HT-29 (cell line): Measurements from ENCODE around the gene STEAP4. TPM values are rescaled to one million over a fixed set of nuclear protein-coding genes. Genes with fewer than 3 reads are reported as not detected.
"Not testable (repeated sequence)": the region's sequence is repeated elsewhere in the genome, so short reads cannot be mapped to it uniquely, and the experiment has no call there.

Experiments used
- DNase-seq: peaks from one replicate; pipeline ENCODE4 v3.0.0-alpha.2; 2015; ENCODE audit warnings: low spot score
- total RNA-seq: library from RNA; depleted of rRNA; stranded (reverse); fragments of >200 nt; shearing (Covaris generic); gene quantifications from 2 replicates; pipeline ENCODE4 v1.2.3, GENCODE V29; 2014

The STEAP4 gene
- total RNA-seq, 1 experiment from 2014 or later, result 4.2 TPM

DNA sequence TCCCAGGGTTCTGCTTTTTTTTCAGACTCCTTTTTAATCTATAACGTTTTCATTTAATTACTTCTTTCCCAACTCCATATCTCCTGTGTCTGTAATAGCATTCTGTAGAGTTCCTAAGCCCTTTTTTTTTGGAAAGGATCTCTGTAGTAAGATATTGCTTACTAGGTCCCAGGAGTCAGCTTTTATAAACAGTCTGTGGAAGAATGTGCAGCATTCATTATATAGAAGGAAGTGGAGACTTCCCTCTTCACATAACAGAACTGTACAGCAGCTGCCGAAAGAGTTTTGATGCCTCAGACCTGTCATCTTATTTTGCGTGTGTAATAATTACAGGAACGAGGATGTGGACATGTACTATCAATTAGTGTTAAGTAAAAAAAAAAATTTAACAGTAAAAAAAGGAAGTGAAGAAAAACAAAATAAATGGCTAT, 7.4 kb upstream of the STEAP4 start:
- DNase-seq, result no peak

DNA sequence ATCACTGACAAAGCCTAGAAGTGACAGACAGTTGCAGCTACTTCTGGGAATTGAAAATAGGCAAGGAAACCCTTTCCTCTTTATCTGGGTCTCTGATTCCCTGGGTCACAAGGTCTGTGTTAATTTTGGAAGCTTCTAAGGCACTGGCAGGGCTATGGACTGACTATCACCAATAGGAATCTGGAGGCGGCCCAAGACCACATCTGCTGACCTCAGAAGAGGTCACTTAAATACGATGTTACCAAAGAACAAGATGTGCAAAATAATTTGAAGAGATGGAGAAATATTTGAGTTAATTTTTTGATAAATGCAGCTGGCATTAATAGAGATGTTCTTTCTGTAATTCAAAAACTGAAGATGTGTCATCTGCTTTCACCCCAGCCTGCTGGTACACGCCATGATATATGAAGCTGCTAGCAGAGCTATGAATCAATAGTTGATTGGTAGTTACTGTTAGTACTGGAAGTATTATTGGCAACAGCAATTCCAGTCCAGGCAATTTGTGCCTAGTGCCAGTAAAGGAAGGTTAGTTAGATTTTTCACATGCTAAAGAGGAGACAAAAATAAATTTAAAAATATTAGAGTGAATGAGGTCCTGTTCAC, 5.5 kb upstream of the STEAP4 start:
- DNase-seq, result no peak

DNA sequence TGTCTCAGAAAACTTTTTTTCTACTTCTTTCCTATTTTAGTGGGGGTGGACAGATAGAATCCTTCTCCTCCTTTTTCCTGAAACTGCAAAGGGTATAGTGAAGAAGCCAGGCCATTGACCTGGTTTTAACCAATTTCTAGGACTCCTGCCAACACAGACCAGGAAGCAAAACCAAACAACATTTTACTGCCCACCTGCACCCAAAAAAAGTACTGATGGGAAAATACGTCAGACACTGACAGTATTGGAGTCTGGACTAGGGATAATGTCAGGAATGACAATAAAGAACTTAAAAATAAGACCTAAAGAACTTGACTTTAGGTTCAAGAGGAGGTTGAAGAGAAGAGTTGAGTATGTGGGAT, 5.0 kb upstream of the STEAP4 start:
- peak; percentile 35 for DNase-seq

DNA sequence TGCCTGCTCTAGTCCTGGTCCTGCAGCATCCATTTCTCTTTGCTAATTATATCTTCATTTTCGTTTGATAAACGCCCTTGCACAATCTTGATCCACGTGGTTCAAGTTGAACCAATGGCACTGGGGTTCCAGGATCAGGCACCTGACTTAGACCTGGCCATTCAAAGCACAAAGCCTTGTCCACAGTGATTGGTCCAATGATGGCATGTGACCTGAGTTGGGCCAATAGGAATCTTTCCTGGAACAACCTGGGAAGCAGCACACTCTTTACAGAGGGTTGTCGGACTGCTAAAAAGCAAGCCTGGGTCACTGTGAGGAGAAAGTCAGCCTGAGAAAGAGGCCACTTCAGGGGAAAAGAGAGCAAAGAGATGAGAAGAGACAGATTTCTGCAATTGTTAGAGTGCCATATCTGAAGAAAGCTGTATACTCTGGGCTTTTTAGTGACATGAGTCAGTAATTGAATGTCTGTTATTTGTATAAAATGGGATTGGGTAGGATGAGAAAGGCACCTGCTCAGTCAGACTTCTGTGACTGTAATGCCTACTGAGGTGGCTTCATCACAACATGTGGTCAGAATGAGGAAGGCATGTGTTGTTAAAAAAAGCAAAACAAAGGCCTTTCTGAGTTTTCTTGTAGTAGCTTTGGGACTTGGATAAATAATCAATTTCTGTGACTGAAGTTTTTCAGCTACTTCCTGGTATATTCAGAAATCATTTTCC, 4.4 kb upstream of the STEAP4 start:
- peak; percentile 35 for DNase-seq

DNA sequence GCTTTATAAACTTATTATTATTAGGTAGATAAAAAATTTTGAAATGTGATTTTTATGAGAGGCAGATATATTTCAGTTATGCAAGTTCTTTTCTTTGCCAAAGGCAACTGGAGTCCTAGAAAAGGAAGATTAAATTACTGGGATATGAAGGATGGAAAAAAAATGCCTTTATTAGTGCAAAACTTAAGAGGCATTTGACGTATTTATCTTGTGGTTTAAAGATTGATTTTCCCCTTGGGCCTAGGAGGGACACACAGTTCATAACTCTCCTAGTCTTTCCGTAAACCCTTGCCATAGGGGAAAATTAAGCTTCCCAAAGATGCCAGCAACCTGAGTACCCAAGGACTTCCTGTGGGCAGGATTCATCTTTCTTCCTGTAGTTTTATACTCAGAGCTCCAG, 3.1 kb upstream of the STEAP4 start:
- DNase-seq, result no peak

DNA sequence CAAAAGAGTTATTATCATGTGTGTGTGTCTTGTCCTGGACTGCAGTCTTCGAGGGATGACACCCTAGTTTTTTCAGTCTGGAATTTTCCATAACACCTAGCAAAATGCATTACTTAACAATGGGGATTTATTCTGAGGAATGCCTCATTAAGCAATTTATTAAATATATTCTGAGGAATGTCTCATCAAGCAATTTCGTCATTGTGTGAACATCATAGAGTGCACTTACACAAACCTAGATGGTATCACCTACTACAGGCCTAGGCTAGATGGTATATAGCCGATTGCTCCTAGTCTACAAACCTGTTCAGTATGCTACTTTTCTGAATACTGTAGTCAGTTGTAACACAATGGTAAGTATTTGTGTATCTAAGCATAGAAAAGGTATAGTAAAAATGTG, 1.1 kb upstream of the STEAP4 start:
- DNase-seq, result no peak

DNA sequence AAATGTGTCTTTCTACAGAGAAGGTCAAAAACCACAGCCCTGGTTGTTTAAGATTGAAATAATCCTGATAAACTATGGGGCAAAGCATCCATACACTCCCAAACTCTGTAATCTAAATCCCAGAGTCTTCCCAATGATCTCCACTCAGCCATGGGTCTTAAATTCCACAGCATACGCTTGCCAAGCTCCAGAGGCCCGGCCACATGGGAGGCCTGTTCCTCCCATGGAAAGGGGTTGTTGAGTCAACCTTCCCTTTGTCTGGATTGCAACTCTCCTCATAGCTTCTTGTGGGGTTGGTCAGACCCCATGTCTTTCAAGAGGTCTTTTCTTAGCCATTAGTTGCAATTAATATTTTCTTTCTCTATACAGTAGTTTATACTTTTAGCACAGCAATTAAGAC, 718 bp upstream of the STEAP4 start:
- DNase-seq, result no peak

DNA sequence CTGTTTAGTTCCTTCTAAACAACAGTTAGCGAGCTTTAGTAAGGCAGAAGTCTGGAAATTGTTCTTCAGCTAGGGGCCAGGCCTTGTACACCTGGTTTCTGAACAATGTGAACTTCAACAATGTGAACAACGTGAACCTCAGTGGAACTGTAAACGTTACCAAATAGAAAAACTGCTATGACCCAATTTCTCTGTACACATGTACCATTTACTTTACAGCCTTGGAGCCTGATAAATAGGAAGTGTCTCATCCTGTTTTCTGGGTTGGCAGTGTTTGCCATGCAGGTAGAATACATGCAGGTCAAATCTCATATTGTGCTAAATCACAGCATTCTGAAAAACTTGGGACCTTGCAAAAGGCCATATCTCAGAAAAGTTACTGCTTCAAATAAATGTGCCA, 1.6 kb downstream of the STEAP4 start:
- DNase-seq, result no peak

DNA sequence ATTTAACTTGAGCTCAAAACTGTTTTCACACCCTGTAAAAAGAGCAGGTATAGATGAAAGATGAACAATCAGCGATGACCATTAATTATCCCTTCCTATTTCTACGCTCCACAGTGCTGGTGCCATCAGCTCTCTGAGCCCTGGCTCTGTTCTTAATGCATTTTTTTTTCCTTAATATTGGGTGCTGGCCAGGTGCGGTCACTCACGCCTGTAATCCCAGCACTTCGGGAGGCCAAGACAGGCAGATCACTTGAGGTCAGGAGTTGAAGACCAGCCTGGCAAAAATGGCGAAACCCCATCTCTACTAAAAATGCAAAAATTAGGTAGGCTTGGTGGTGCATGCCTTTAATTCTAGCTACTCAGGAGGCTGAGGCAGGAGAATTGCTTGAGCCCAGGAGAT, 4.2 kb downstream of the STEAP4 start:
- no peak for DNase-seq

DNA sequence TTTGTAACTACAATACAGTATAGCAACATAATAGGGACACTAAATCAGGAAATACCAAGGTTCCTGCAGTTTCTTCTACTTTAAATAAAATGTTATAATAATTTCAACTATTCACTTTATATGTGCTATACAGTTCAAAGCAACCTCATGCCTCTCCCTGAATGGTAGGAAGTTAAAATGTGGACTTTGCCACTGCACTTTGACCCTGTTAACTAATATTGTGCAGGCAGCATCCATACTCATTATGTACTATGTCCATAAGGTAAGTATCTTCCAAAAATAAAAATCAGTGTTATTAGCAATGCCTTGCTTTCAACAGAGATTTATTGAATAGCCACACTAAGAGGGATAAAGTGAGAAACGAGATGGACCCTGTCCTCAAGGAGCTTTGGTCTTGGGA, 4.8 kb downstream of the STEAP4 start:
- no peak for DNase-seq

DNA sequence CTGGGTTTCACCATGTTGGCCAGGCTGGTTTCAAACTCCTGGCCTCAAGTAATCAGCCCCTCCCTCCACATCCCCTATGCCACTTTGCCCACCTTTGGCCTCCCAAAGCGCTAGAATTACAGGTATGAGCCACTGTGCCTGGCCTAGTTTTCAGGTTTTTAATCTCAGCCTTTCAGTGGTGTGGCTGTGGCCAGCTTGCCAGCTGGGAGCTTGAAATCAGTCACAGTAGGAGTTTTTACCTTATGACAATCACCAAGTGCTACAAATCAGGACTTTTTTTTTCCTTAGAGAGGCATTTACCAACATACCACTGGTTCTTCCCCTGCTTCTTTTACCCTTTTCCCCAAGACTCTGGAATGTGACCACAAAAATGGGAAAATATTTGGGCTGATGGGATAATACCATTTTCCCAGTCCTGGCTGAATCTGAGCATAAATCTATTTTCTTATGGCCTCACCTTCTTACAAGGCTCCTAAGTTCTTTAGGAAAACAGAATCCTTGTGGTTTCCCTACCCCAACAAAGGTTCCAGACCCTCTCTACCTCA, 6.2 kb downstream of the STEAP4 start:
- DNase-seq, result no peak

DNA sequence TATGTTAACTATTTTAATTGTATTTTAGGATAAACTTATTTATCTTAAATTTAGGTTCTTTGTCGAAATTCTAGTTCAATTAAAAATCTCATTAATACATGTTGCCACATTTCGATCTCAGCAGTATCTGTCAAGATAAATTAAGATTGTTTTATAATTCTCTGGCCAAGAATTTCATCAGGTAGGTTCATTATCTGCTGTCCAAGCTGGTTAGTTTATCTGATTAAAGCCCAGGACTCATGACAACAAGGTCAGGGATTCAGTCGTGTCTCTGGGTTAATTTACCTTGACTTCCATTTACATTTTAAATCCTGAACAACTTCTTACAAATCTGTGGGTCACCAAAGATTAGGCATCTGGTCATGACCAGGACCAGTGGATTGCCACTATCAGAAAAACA, 7.6 kb downstream of the STEAP4 start:
- no peak for DNase-seq

DNA sequence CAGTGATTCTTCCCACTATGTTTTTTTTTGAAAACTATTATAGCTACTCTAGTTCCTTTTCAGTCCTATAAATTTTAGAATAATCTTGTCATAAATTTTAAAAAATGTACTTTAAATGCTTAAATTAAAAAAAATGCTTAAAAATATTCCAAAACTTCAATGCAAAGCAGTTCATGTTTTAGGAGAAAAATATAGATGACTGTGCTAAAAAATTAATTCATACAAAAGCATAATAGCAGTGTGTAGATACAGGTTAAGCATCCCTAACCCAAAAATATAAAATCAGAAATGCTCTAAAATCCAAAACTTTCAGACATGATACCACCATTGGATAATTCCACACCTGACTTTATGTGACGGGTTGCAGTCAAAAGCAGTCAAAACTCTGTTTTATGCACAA, 12.8 kb downstream of the STEAP4 start:
- no peak for DNase-seq

DNA sequence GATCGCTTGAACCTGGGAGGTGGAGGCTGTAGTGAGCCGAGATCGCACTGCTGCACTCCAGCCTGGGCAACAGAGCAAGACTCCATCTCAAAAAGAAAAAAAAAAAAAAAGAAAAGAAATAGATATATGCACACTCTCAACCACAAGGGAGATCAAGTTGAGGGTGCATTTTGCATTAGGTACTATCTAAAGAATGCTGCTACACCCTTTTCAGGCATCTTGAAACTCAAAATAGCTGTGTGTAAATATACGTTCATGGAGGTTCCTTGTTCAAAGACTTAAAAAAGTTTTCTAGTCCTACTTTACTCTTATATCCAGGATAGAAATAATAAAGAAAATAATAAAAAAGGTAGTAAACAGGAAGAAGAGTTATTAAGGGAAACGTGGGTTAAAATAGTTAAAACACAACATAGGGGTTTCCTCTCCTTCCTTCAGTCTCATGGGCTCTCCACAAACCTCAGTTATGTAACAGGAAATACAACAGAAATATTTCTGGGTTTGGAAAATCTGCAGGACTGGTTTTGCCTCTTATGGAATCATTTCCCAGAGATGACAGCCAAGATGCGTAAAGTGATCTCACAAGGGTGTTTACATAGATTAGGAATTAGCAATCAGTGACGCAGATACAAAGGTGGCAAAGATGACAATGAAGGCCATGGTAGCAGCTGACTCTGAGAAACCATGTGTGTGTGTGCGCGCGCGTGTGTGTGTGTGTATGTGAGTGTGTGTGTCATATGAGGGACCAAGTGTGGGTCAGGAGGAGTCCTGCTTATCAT, 15.1 kb downstream of the STEAP4 start:
- peak; percentile 97 for DNase-seq

DNA sequence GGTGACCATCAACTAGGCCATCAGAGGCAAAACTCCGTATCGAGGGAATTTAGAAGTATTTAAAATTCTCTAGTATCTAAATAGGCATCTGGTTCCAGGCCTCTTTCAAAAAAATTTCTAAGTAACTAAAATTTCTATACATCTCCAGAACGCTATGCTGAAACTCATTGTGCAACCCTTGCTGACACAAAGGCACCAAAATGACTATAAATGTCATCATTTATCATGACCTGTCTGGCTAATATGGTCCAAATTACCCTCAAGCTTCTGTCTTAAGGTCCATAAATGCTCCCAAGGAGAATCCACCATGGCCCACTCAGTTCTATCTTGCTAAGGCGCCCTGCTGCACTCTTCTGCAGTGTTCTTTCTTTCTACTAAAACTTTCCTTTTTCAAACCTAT, 16.2 kb downstream of the STEAP4 start:
- peak; percentile 28 for DNase-seq

DNA sequence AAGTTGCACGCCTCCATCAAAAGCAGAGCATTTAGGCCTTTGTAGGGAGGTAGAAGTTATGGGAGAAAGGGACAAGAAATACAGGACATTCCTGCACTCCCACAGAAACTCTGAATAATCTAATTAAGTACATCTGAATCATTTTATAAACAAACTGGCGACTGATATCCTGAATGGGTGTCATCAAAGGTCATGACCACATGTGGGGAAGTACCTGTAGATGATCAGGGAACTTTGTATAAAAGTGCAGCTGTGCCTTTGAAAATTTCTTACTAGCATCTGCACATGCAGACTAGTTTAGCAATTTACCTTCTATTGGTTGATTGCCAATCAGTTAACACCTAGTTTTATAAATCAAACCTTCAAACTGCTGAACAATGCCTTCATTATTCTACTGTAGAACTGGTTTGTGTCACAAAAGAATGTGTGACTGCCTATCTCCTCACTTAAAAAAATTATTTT, 17.1 kb downstream of the STEAP4 start:
- peak; percentile 92 for DNase-seq

DNA sequence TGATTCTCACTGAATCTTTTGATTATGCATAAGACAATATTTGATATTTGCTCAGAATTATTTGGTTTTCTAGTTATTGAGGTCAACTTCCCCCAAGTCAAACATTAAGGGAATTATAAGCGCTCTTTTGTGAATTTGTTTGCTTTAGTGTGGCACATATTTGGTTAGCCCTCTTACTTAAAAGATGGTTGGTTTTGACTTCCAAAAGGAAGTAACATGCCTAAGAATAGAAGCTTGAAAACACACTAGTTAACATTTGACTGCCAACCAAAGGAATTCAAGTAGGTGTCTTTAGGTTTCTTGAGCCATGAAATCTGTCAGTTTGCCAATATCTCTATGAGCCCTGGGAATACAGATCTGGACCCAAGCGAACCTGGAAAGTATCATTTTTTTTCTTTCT, 24.9 kb downstream of the STEAP4 start:
- peak; percentile 39 for DNase-seq

DNA sequence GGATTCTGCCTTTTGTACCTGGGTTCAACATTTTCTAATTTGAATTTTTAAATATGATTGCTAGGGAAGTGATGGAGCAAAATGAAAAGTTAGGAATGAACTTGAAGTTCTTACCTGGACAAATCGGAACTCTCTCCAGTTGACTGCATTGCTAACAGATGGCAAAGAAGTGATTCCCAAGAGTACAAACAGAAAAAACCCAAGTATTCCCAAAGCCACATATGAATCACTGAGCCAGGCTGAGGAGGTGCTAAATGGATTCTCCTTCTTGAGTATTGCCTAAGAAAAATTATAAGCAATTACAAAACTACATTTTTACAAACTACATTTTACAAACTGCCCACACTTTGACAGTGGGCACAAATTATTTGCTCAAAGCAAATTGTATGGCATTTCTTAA, 25.9 kb downstream of the STEAP4 start:
- no peak for DNase-seq

DNA sequence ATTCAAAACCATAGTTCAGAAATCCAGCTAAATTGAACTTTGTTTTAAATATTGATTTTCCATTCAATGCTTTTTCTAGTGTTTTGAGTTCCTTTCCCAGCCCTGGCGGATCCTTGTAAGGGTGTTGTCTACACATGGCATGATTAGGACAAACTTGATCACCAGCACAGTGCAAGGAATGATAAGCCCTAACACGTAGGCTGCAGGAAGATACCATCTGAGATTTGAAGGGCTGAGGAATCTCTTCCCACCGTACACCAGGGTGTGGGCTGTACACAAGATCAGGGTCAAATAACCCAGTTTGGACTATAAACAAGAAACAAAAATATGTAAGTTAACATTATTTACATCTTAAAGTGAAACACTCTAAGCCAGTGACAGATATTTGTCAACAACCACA, 27.4 kb downstream of the STEAP4 start:
- DNase-seq, result no peak

DNA sequence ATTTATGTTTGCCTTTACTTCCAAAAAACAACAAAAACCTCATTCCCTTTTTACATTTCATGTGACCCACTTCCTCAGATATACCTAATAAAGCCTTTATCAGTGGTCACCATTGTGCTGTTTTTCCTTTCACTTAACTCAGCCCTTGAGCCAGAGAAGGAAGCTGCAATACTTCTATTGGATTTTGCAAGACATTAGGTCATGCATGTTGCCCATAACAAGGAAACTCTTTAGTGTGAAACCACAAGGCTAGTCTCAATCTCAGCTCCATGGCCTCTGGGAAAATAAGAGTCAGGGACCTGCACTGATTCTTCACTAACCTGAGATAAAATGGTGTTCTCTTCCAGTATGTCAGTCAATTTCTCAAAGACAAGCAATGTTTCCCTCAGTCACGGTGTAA, 27.8 kb downstream of the STEAP4 start:
- DNase-seq, result no peak

DNA sequence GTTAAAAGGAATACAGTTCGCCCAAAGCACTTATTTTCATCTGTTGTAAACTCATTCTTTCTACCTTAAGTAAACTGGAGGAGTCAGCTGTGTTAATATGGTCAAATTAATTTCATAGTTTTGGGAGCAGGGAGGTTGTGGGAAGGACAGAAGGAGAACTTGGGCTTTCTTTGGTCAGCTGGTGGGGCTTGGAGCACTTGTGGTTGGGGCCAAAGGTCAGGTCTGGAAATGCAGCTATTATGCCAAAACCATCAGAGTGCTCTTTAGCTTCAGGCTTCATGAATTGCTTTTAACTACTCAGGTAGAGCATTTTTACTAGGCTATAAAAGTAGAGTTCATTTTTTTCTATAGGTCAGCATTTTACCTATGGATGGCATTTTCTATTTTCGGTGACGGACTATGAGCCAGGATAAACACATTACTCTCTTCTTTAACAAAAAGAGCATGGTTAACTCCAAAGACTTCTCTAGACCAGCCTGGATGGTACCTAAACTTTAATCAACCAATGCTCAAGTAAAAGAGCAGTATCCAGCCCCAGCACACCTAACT, 30.0 kb downstream of the STEAP4 start:
- no peak for DNase-seq

DNA sequence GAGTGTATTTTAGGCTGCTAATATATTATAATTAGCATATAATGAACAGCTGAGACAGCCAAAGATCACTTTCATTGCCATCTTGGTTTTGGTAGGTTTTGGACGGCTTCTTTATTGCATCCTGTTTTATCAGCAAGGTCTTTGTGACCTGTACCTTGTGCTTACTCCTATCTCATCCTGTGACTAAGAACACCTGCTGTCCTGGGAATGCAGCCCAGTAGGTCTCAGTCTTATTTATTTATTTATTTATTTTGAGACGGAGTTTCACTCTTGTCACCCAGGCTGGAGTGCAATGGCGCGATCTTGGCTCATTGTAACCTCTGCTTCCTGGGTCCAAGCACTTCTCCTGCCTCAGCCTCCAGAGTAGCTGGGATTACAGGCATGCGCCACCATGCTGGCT, 31.8 kb downstream of the STEAP4 start:
- DNase-seq, result not testable (repeated sequence)
